NCI-H2081 treated with DMSO at 0.1 percent for 48 hours (cell line): ENCODE measurements around the gene APBA2.
"Not testable (repeated sequence)": the region's sequence is repeated elsewhere in the genome, so short reads cannot be mapped to it uniquely, and the experiment has no call there.

Source experiments
- DNase-seq: peaks from one replicate; lab custom pipeline; 2025; lab: John Stamatoyannopoulos, UW

APBA2 gene

GRCh38 chr15:29167122-29167521 is 281.3 kb downstream of the APBA2 start:
- DNase-seq, result not testable (repeated sequence)
